Ascending aorta (tissue), 2 donors: Measurements from ENCODE around the gene ROMO1. TPM values are rescaled to one million over a fixed set of nuclear protein-coding genes. Genes with fewer than 3 reads are reported as not detected.
"Not testable (repeated sequence)": the region's sequence is repeated elsewhere in the genome, so short reads cannot be mapped to it uniquely, and the experiment has no call there.

Experiments used
- DNase-seq, 2 donors: peaks; one replicate each; pipeline ENCODE4 v3.0.0-alpha.2; 2019; ENCODE audit warnings: low spot score in 2 of 2
- H3K27ac ChIP-seq, 2 donors: fragments of 200-600 bp; sonication (generic); one replicate each; pipeline ENCODE4 v1.5.1; 2016 to 2017; ENCODE audit warnings: mild to moderate bottlenecking in 1 of 2
- H3K27me3 ChIP-seq: fragments of 200-600 bp; sonication (generic); one replicate; pipeline ENCODE4 v1.5.1; 2017
- H3K36me3 ChIP-seq, 2 donors: fragments of 200-600 bp; sonication (generic); one replicate each; pipeline ENCODE4 v1.5.1; 2016
- H3K4me1 ChIP-seq, 2 donors: fragments of 200-600 bp; sonication (generic); one replicate each; pipeline ENCODE4 v1.5.1; 2016 to 2017; ENCODE audit warnings: mild to moderate bottlenecking in 1 of 2
- H3K4me3 ChIP-seq, 2 donors: fragments of 200-600 bp; sonication (generic); one replicate each; pipeline ENCODE4 v1.5.1; 2016 to 2017; ENCODE audit warnings: mild to moderate bottlenecking in 1 of 2
- H3K9me3 ChIP-seq, 2 donors: fragments of 200-600 bp; sonication (generic); one replicate each; pipeline ENCODE4 v1.5.1; 2016
- CTCF ChIP-seq, 3 experiments: fragments of 200-600 bp in 2 of 3; fragments of 450-650 bp in 1 of 3; sonication (generic) in 2 of 3; IDR thresholded peaks; one replicate each; pipeline ENCODE4 v1.5.1; 2016 to 2019; ENCODE audit warnings: antibody characterized with exemption in 3 of 3, mild to moderate bottlenecking in 1 of 3, moderate library complexity in 1 of 3
- intact Hi-C: fragments of 100-400 bp; cut with DNase I; formaldehyde crosslinking; loops from one replicate; pipeline ENCODE4 v1.15.1; 2023
- total RNA-seq: library from RNA; depleted of rRNA; stranded (reverse); fragments of >200 nt; gene quantifications from one replicate; pipeline ENCODE4 v1.1.0, GENCODE V29; 2016

Gene ROMO1
- total RNA-seq, 1 donor from 2014 or later = 85.5 TPM

- intact Hi-C loops = no loop called here
- H3K9me3 ChIP-seq = no peaks in the 10 kb centered on the region
- H3K4me3 ChIP-seq = no peak overlapping the region
- peaks cover 0 to 13% of the 10 kb centered on the region in 2 donors for H3K4me1 ChIP-seq
- no peak for TF ChIP-seq CTCF (IDR thresholded peaks at IDR 0.05)
- peaks cover 78 to 91% of the 10 kb centered on the region in 2 donors for H3K36me3 ChIP-seq
- DNase-seq = no peak
- no peaks in the 10 kb centered on the region for H3K27me3 ChIP-seq
- H3K27ac ChIP-seq = no peak overlapping the region
These were observed 9.3 kb downstream of the ROMO1 start for GRCh38 chr20:35708502-35708901.

GRCh38 chr20:35709259-35709658 lies 10.1 kb downstream of the ROMO1 start:
- no peak for TF ChIP-seq CTCF (IDR thresholded peaks at IDR 0.05)
- DNase-seq = no peak
- H3K27ac ChIP-seq = no peak overlapping the region
- peaks cover 0 to 13% of the 10 kb centered on the region in 2 donors for H3K4me1 ChIP-seq
- H3K27me3 ChIP-seq = no peaks in the 10 kb centered on the region
- intact Hi-C loops = no loop called here
- H3K4me3 ChIP-seq = no peak overlapping the region
- H3K9me3 ChIP-seq = no peaks in the 10 kb centered on the region
- peaks cover 78 to 91% of the 10 kb centered on the region in 2 donors for H3K36me3 ChIP-seq

DNA sequence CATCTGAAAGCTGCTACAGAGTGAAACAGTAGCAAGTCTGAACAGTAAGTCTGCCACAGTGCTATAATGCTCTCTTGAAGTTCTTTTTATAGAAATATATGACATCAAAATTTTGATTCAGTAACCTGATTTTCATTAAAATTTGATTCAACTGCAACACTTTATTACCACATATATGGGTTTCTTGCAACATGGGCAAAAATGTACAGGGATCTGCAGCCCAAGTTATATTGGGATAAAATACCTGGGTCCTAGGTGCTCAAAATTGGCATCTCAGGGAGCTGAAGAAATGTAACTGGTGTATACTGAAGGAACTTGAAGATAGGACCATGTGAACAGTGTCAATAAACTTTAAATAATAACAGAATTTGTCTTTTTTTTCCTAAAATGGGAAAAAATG lies 10.8 kb downstream of the ROMO1 start:
- Histone ChIP-seq H3K27me3 (no peaks in the 10 kb centered on the region), H3K36me3 (peaks cover 78 to 91% of the 10 kb centered on the region in 2 donors), H3K9me3 (no peaks in the 10 kb centered on the region), H3K4me1 (peaks cover 0 to 13% of the 10 kb centered on the region in 2 donors), H3K4me3 (no peak overlapping the region), H3K27ac (no peak overlapping the region)
- intact Hi-C loops = no loop called here
- TF ChIP-seq CTCF (IDR thresholded peaks at IDR 0.05) = no peak
- no peak for DNase-seq

DNA sequence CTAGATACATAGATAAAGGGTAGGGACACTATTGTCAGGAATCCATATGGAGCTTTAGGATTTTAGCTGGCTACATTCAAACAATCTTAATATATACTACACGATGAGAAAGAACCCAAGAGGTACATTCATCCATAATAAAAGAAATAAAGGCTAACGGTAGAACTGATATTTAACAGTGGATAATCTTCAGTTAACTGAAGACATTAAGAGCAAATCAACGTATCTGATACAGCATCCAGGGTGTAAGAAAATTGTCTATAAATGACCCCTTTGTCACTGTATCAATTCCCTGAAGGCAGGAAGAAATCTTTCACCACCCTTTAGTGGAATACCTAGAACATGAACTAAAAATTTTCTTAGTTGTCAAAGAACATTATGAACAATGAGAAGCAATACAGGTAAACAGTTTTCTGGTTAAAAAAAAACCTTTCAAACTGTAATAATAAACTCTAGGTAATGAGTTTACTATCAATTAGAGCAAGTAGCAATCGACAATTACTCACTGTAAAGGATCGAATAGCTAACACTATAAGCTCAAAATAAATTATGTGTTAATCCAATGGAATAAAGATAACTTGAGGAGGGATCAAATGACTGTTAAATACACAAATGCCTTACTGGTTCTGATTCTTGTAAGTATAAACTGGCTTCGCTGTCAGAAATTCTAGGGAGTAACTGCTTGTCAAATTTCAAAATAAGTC lies 11.8 kb downstream of the ROMO1 start:
- H3K27me3 ChIP-seq = no peaks in the 10 kb centered on the region
- H3K27ac ChIP-seq = no peak overlapping the region
- no peak for TF ChIP-seq CTCF (IDR thresholded peaks at IDR 0.05)
- no peak overlapping the region for H3K4me3 ChIP-seq
- intact Hi-C loops = no loop called here
- H3K4me1 ChIP-seq = peaks cover 0 to 13% of the 10 kb centered on the region in 2 donors
- no peak for DNase-seq
- peaks cover 78 to 91% of the 10 kb centered on the region in 2 donors for H3K36me3 ChIP-seq
- H3K9me3 ChIP-seq = no peaks in the 10 kb centered on the region

- H3K4me1 ChIP-seq = peaks cover 0 to 13% of the 10 kb centered on the region in 2 donors
- H3K4me3 ChIP-seq = no peak overlapping the region
- no peaks in the 10 kb centered on the region for H3K9me3 ChIP-seq
- no peak for TF ChIP-seq CTCF (IDR thresholded peaks at IDR 0.05)
- no peak overlapping the region for H3K27ac ChIP-seq
- no peaks in the 10 kb centered on the region for H3K27me3 ChIP-seq
- H3K36me3 ChIP-seq = peaks cover 78 to 91% of the 10 kb centered on the region in 2 donors
- DNase-seq = no peak
- intact Hi-C loops = no loop called here
These were observed 12.5 kb downstream of the ROMO1 start for GRCh38 chr20:35711588-35712209.

DNA sequence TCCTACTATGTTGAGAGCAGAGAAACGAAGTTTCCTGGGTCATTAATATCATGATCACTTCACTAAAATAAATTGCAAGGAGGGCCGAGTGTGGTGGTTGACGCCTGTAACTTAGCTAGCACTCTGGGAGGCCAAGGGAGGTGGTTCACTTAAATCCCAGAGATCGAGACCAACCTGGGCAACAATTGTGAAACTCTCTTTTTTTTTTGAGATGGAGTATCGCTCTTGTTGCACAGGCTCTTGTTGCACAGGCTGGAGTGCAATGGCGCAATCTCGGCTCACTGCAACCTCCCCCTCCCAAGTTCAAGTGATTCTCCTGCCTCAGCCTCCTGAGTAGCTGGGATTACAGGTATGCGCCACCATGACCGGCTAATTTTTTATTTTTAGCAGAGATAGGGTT lies 13.9 kb downstream of the ROMO1 start:
- H3K9me3 ChIP-seq, H3K27me3 ChIP-seq, intact Hi-C loops, H3K4me3 ChIP-seq, H3K27ac ChIP-seq, DNase-seq: not testable (repeated sequence)
- peaks cover 0 to 13% of the 10 kb centered on the region in 2 donors for H3K4me1 ChIP-seq
- H3K36me3 ChIP-seq = peaks cover 88 to 98% of the 10 kb centered on the region in 2 donors
